Esophagus muscularis mucosa (tissue), 3 donors: ENCODE data around the gene JAGN1.

Experiments
- CTCF ChIP-seq, 3 experiments: fragments of 200-600 bp in 2 of 3; fragments of 450-650 bp in 1 of 3; sonication (generic) in 2 of 3; IDR thresholded peaks; one replicate each; pipeline ENCODE4 v1.5.1; 2017 to 2019; ENCODE audit warnings: antibody characterized with exemption in 3 of 3, mild to moderate bottlenecking in 2 of 3, moderate library complexity in 1 of 3
- POLR2A ChIP-seq: fragments of 450-650 bp; IDR thresholded peaks from one replicate; pipeline ENCODE4 v1.6.1; 2017; ENCODE audit warnings: antibody characterized with exemption, moderate library complexity, mild to moderate bottlenecking, low read depth

- TF ChIP-seq CTCF (IDR thresholded peaks at IDR 0.05) (no peak), POLR2A (no peak)
These were observed 19.0 kb downstream of the JAGN1 start for GRCh38 chr3:9909221-9910013.
